ENCODE measurements around the gene STX18.

GRCh38 chr4:4492161-4492847 is 49.5 kb downstream of the STX18 start:
- no peak for TF ChIP-seq POLR2A (IDR thresholded peaks at IDR 0.05; ENCODE audit: borderline replicate concordance, extremely low read depth, insufficient read depth, insufficient read length)
- no peak for TF ChIP-seq CTCF (IDR thresholded peaks at IDR 0.05 in 2 of 3, conservative IDR thresholded peaks at IDR 0.05 in 1 of 3; ENCODE audit: borderline replicate concordance in 1 of 3, insufficient read depth in 1 of 3, low read depth in 2 of 3, low read length in 2 of 3)
- TF ChIP-seq ATF3 (IDR thresholded peaks at IDR 0.05) = no peak
- TF ChIP-seq SP1 (IDR thresholded peaks at IDR 0.05; ENCODE audit: low read depth) = no peak
- TF ChIP-seq CEBPB (IDR thresholded peaks at IDR 0.05; ENCODE audit: low read depth) = no peak
- TF ChIP-seq, protein P1, sequence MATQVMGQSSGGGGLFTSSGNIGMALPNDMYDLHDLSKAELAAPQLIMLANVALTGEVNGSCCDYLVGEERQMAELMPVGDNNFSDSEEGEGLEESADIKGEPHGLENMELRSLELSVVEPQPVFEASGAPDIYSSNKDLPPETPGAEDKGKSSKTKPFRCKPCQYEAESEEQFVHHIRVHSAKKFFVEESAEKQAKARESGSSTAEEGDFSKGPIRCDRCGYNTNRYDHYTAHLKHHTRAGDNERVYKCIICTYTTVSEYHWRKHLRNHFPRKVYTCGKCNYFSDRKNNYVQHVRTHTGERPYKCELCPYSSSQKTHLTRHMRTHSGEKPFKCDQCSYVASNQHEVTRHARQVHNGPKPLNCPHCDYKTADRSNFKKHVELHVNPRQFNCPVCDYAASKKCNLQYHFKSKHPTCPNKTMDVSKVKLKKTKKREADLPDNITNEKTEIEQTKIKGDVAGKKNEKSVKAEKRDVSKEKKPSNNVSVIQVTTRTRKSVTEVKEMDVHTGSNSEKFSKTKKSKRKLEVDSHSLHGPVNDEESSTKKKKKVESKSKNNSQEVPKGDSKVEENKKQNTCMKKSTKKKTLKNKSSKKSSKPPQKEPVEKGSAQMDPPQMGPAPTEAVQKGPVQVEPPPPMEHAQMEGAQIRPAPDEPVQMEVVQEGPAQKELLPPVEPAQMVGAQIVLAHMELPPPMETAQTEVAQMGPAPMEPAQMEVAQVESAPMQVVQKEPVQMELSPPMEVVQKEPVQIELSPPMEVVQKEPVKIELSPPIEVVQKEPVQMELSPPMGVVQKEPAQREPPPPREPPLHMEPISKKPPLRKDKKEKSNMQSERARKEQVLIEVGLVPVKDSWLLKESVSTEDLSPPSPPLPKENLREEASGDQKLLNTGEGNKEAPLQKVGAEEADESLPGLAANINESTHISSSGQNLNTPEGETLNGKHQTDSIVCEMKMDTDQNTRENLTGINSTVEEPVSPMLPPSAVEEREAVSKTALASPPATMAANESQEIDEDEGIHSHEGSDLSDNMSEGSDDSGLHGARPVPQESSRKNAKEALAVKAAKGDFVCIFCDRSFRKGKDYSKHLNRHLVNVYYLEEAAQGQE (IDR thresholded peaks at IDR 0.05; ENCODE audit: low read depth) = no peak
- no peak for TF ChIP-seq POLR2AphosphoS5 (IDR thresholded peaks at IDR 0.05; ENCODE audit: low read depth, low read length)
- TF ChIP-seq FOSL1 (IDR thresholded peaks at IDR 0.05; ENCODE audit: low read depth) = no peak
- no peak for TF ChIP-seq EZH2phosphoT487 (IDR thresholded peaks at IDR 0.05; ENCODE audit: borderline replicate concordance)
- TF ChIP-seq EZH2 (IDR thresholded peaks at IDR 0.05) = no peak
- no peak for TF ChIP-seq TCF7L2 (IDR thresholded peaks at IDR 0.05; ENCODE audit: borderline replicate concordance, extremely low read depth, insufficient read depth, insufficient read length)
- no peak for TF ChIP-seq ZFX (IDR thresholded peaks at IDR 0.05)
